GM04503 (cell line): ENCODE data around the gene ARHGAP36.

Source experiments
- DNase-seq: peaks from one replicate; pipeline ENCODE4 v3.0.0-alpha.2; 2012; ENCODE audit warnings: low read depth

The ARHGAP36 gene

GRCh38 chrX:131058136-131058868 is at the start of gene ARHGAP36:
Gene ARHGAP36, plus strand, starts transcription at chrX:131058346. Its CDS starts 23,320 bp downstream, at chrX:131081666.
- no peak for DNase-seq

GRCh38 chrX:131010186-131010585 is 48.0 kb upstream of the ARHGAP36 start:
- DNase-seq, result no peak

GRCh38 chrX:131025336-131025735 is 32.8 kb upstream of the ARHGAP36 start:
- no peak for DNase-seq

- DNase-seq, result no peak
Observed at GRCh38 chrX:131032354-131033230, 25.6 kb upstream of the ARHGAP36 start.

- no peak for DNase-seq
Observed at GRCh38 chrX:131034063-131034462, 24.1 kb upstream of the ARHGAP36 start.

GRCh38 chrX:131040781-131041180 is 17.4 kb upstream of the ARHGAP36 start:
- no peak for DNase-seq

GRCh38 chrX:131041667-131042066 is 16.5 kb upstream of the ARHGAP36 start:
- no peak for DNase-seq

GRCh38 chrX:131045726-131046125 is 12.4 kb upstream of the ARHGAP36 start:
- DNase-seq, result no peak

GRCh38 chrX:131046596-131046995 is 11.6 kb upstream of the ARHGAP36 start:
- DNase-seq, result no peak

GRCh38 chrX:131047180-131047579 is 11.0 kb upstream of the ARHGAP36 start:
- DNase-seq, result no peak

GRCh38 chrX:131053076-131053475 is 5.1 kb upstream of the ARHGAP36 start:
- no peak for DNase-seq

GRCh38 chrX:131054906-131055305 is 3.2 kb upstream of the ARHGAP36 start:
- DNase-seq, result no peak

- no peak for DNase-seq
Observed at GRCh38 chrX:131057706-131058105, 440 bp upstream of the ARHGAP36 start.

- DNase-seq, result no peak
Observed at GRCh38 chrX:131059246-131059645, 1.1 kb downstream of the ARHGAP36 start.

GRCh38 chrX:131060147-131060546 is 2.0 kb downstream of the ARHGAP36 start:
- DNase-seq, result no peak

GRCh38 chrX:131061306-131061705 is 3.2 kb downstream of the ARHGAP36 start:
- DNase-seq, result no peak

- no peak for DNase-seq
Observed at GRCh38 chrX:131063613-131064012, 5.5 kb downstream of the ARHGAP36 start.

GRCh38 chrX:131066237-131066636 is 8.1 kb downstream of the ARHGAP36 start:
- DNase-seq, result no peak

GRCh38 chrX:131067216-131067615 is 9.1 kb downstream of the ARHGAP36 start:
- no peak for DNase-seq

GRCh38 chrX:131067846-131068745 is 9.9 kb downstream of the ARHGAP36 start:
- no peak for DNase-seq

- no peak for DNase-seq
Observed at GRCh38 chrX:131068945-131069719, 11.0 kb downstream of the ARHGAP36 start.
